Ovary (tissue), 3 donors: ENCODE measurements around the gene OTULIN.

Experiments
- EP300 ChIP-seq: sonication (generic); formaldehyde crosslinking; IDR thresholded peaks from one replicate; pipeline ENCODE4 v1.6.1; 2017; ENCODE audit warnings: antibody characterized with exemption
- POLR2A ChIP-seq: fragments of 450-650 bp; IDR thresholded peaks from one replicate; pipeline ENCODE4 v1.6.1; 2017; ENCODE audit warnings: antibody characterized with exemption, mild to moderate bottlenecking, moderate library complexity
- TF ChIP-seq, protein P1 (sequence below), 3 donors: fragments of 450-650 bp in 2 of 3; fragments of 200-600 bp in 1 of 3; IDR thresholded peaks; one replicate each; pipeline versions ENCODE4 v1.5.1 to v1.8.0; 2016 to 2022; ENCODE audit warnings: antibody characterized with exemption in 3 of 3, mild to moderate bottlenecking in 1 of 3
- donor health status: DM: no; HTN: no; CAD: no.

DNA sequence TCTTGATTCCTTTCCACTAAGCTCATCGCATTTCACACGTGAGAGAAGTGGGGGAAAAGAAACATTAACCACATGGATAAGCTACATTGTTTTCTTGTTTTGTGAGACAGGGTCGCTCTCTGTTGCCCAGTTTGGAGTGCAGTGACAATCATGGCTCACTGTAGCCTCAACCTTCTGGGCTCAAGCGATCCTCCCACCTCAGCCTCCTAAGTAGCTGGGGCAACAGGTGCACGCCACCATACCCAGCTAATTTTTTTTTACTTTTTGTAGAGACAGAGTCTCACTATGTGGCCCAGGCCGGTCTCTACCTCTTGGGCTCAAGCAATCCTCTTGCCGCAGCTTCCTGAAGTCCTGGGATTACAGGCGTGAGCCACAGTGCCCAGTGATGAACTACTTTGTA is 2.8 kb downstream of the OTULIN start:
- TF ChIP-seq, protein P1, sequence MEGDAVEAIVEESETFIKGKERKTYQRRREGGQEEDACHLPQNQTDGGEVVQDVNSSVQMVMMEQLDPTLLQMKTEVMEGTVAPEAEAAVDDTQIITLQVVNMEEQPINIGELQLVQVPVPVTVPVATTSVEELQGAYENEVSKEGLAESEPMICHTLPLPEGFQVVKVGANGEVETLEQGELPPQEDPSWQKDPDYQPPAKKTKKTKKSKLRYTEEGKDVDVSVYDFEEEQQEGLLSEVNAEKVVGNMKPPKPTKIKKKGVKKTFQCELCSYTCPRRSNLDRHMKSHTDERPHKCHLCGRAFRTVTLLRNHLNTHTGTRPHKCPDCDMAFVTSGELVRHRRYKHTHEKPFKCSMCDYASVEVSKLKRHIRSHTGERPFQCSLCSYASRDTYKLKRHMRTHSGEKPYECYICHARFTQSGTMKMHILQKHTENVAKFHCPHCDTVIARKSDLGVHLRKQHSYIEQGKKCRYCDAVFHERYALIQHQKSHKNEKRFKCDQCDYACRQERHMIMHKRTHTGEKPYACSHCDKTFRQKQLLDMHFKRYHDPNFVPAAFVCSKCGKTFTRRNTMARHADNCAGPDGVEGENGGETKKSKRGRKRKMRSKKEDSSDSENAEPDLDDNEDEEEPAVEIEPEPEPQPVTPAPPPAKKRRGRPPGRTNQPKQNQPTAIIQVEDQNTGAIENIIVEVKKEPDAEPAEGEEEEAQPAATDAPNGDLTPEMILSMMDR (IDR thresholded peaks at IDR 0.05) = no peak
- TF ChIP-seq POLR2A (no peak), EP300 (no peak)
